ENCODE data around the gene EYA3.

The EYA3 gene

GRCh38 chr1:27928216-27928954, 160.0 kb downstream of the EYA3 start:
- Histone ChIP-seq H3K4me1 (ENCODE audit: control insufficient read depth, insufficient read depth, low read length) (no peaks in the 10 kb centered on the region), H3K27ac (ENCODE audit: low read depth, low read length) (no peak overlapping the region), H3K9ac (ENCODE audit: low read length) (no peak overlapping the region), H3K27me3 (ENCODE audit: control insufficient read depth, insufficient read depth, low read length) (no peaks in the 10 kb centered on the region), H3K4me3 (ENCODE audit: low read length) (no peak overlapping the region), H3K36me3 (ENCODE audit: control insufficient read depth, insufficient read depth, low read length) (no peaks in the 10 kb centered on the region)

- Histone ChIP-seq H3K27me3 (ENCODE audit: control insufficient read depth, insufficient read depth, low read length) (no peaks in the 10 kb centered on the region), H3K27ac (ENCODE audit: low read depth, low read length) (no peak overlapping the region), H3K36me3 (ENCODE audit: control insufficient read depth, insufficient read depth, low read length) (no peaks in the 10 kb centered on the region), H3K4me1 (ENCODE audit: control insufficient read depth, insufficient read depth, low read length) (no peaks in the 10 kb centered on the region), H3K9ac (ENCODE audit: low read length) (no peak overlapping the region), H3K4me3 (ENCODE audit: low read length) (no peak overlapping the region)
Observed at GRCh38 chr1:27922272-27922671, 166.1 kb downstream of the EYA3 start.

Measured in rectal smooth muscle tissue (tissue), 1 donor.